ENCODE results near the gene URB2. TPM values are rescaled to one million over a fixed set of nuclear protein-coding genes. Genes with fewer than 3 reads are reported as not detected.

The URB2 gene
- total RNA-seq, 1 experiment from 2014 or later = 19.7 TPM

- H3K4me3 ChIP-seq (ENCODE audit: low read depth, low read length) = no peak overlapping the region
- H3K9me3 ChIP-seq = no peaks in the 10 kb centered on the region
- H3K4me3 Mint-ChIP-seq (ENCODE audit: unreplicated experiment) = no peak overlapping the region
- intact Hi-C loops (cut with micrococcal nuclease; ENCODE audit: unreplicated experiment) = no loop called here
- H3K27me3 ChIP-seq (replicated peaks; ENCODE audit: control insufficient read depth, insufficient read depth, low read length) = no peaks in the 10 kb centered on the region
- H3K36me3 ChIP-seq (ENCODE audit: control insufficient read depth, insufficient read depth, low read length) = no peaks in the 10 kb centered on the region
- no peak for DNase-seq
- H3K36me3 Mint-ChIP-seq (ENCODE audit: insufficient read depth, unreplicated experiment) = no peaks in the 10 kb centered on the region
- BruUV-seq (replicated peaks) = no TSS peak
- TF ChIP-seq, protein P1, sequence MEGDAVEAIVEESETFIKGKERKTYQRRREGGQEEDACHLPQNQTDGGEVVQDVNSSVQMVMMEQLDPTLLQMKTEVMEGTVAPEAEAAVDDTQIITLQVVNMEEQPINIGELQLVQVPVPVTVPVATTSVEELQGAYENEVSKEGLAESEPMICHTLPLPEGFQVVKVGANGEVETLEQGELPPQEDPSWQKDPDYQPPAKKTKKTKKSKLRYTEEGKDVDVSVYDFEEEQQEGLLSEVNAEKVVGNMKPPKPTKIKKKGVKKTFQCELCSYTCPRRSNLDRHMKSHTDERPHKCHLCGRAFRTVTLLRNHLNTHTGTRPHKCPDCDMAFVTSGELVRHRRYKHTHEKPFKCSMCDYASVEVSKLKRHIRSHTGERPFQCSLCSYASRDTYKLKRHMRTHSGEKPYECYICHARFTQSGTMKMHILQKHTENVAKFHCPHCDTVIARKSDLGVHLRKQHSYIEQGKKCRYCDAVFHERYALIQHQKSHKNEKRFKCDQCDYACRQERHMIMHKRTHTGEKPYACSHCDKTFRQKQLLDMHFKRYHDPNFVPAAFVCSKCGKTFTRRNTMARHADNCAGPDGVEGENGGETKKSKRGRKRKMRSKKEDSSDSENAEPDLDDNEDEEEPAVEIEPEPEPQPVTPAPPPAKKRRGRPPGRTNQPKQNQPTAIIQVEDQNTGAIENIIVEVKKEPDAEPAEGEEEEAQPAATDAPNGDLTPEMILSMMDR (IDR thresholded peaks at IDR 0.05; ENCODE audit: insufficient read depth in 1 of 2, low read depth in 1 of 2, low read length in 1 of 2, severe bottlenecking in 1 of 2, unreplicated experiment in 1 of 2) = no peak
- H3K27ac Mint-ChIP-seq (ENCODE audit: unreplicated experiment) = no peak overlapping the region
- H3K27me3 Mint-ChIP-seq (ENCODE audit: insufficient read depth, unreplicated experiment) = no peaks in the 10 kb centered on the region
- peaks cover 7% of the 10 kb centered on the region; the same call in 1 of the 2 replicates for H3K4me1 ChIP-seq
- CTCF ChIA-PET = interaction anchor here (0.9 kb wide), 1 partner anchor 24 kb away, joined by 3 read pairs; the partner anchor contains the start of gene ABCB10
- H3K4me1 Mint-ChIP-seq (ENCODE audit: low read depth, unreplicated experiment) = no peaks in the 10 kb centered on the region
- no peaks in the 10 kb centered on the region for H3K9me3 Mint-ChIP-seq (ENCODE audit: unreplicated experiment)
- POLR2A ChIA-PET = no interaction called here
These were observed 43.3 kb upstream of the URB2 start for GRCh38 chr1:229582715-229583114.

GRCh38 chr1:229585338-229585737 lies 40.7 kb upstream of the URB2 start:
- Mint-ChIP-seq H3K27me3 (ENCODE audit: insufficient read depth, unreplicated experiment) (no peaks in the 10 kb centered on the region), H3K36me3 (ENCODE audit: insufficient read depth, unreplicated experiment) (no peaks in the 10 kb centered on the region), H3K9me3 (ENCODE audit: unreplicated experiment) (no peaks in the 10 kb centered on the region), H3K4me1 (ENCODE audit: low read depth, unreplicated experiment) (no peaks in the 10 kb centered on the region), H3K4me3 (ENCODE audit: unreplicated experiment) (no peak overlapping the region), H3K27ac (ENCODE audit: unreplicated experiment) (no peak overlapping the region)
- peaks cover 7% of the 10 kb centered on the region; the same call in 1 of the 2 replicates for H3K4me1 ChIP-seq
- no peaks in the 10 kb centered on the region for H3K36me3 ChIP-seq (ENCODE audit: control insufficient read depth, insufficient read depth, low read length)
- TF ChIP-seq, protein P1 (IDR thresholded peaks at IDR 0.05; ENCODE audit: insufficient read depth in 1 of 2, low read depth in 1 of 2, low read length in 1 of 2, severe bottlenecking in 1 of 2, unreplicated experiment in 1 of 2) = no peak
- ChIA-PET CTCF (no interaction called here), POLR2A (interaction anchor here (0.7 kb wide), 1 partner anchor 84 kb away, joined by 11 read pairs; no protein-coding TSS in a partner anchor)
- intact Hi-C loops (cut with micrococcal nuclease; ENCODE audit: unreplicated experiment) = no loop called here
- no TSS peak for BruUV-seq (replicated peaks)
- H3K9me3 ChIP-seq = no peaks in the 10 kb centered on the region
- no peak for DNase-seq
- no peaks in the 10 kb centered on the region for H3K27me3 ChIP-seq (replicated peaks; ENCODE audit: control insufficient read depth, insufficient read depth, low read length)
- H3K4me3 ChIP-seq (ENCODE audit: low read depth, low read length) = no peak overlapping the region

- no TSS peak for BruUV-seq (replicated peaks)
- TF ChIP-seq, protein P1 (IDR thresholded peaks at IDR 0.05; ENCODE audit: insufficient read depth in 1 of 2, low read depth in 1 of 2, low read length in 1 of 2, severe bottlenecking in 1 of 2, unreplicated experiment in 1 of 2) = no peak
These were observed 35.9 kb upstream of the URB2 start for GRCh38 chr1:229590119-229590518.

More at GRCh38 chr1:229590119-229590518, 35.9 kb upstream of the URB2 start:
- Mint-ChIP-seq H3K4me3 (ENCODE audit: unreplicated experiment) (no peak overlapping the region), H3K36me3 (ENCODE audit: insufficient read depth, unreplicated experiment) (no peaks in the 10 kb centered on the region), H3K27ac (ENCODE audit: unreplicated experiment) (no peak overlapping the region), H3K9me3 (ENCODE audit: unreplicated experiment) (no peaks in the 10 kb centered on the region), H3K4me1 (ENCODE audit: low read depth, unreplicated experiment) (no peaks in the 10 kb centered on the region), H3K27me3 (ENCODE audit: insufficient read depth, unreplicated experiment) (no peaks in the 10 kb centered on the region)
- POLR2A ChIA-PET = no interaction called here
- H3K36me3 ChIP-seq (ENCODE audit: control insufficient read depth, insufficient read depth, low read length) = no peaks in the 10 kb centered on the region
- no peaks in the 10 kb centered on the region for H3K27me3 ChIP-seq (replicated peaks; ENCODE audit: control insufficient read depth, insufficient read depth, low read length)
- H3K4me1 ChIP-seq = no peaks in the 10 kb centered on the region
- CTCF ChIA-PET = no interaction called here
- H3K9me3 ChIP-seq = no peaks in the 10 kb centered on the region
- no peak overlapping the region for H3K4me3 ChIP-seq (ENCODE audit: low read depth, low read length)
- intact Hi-C loops (cut with micrococcal nuclease; ENCODE audit: unreplicated experiment) = no loop called here
- no peak for DNase-seq
